HCT116 (cell line): ENCODE measurements around the gene ZNF469. TPM values are rescaled to one million over a fixed set of nuclear protein-coding genes. Genes with fewer than 3 reads are reported as not detected.

Experiments
- ATAC-seq: fragments of 200-7000 bp; cut with Tn5 transposase; 2 replicates; pipeline ENCODE4 v1.9.1; 2020; ENCODE audit warnings: mild to moderate bottlenecking, moderate library complexity
- BruUV-seq: library from RNA; stranded (reverse); fragments of 400-500 nt; replicated peaks from 2 replicates; lab custom pipeline; 2021; lab: Mats Ljungman, UMichigan
- CTCF ChIA-PET: fragments of 300-600 bp; sonication (Branson Sonifier 250); formaldehyde crosslinking; loops from one replicate; lab custom pipeline; 2021; ENCODE audit warnings: antibody characterized with exemption; lab: Charles Lee
- POLR2A ChIA-PET: fragments of 300-600, 350-600 bp; sonication (Branson Sonifier 250); formaldehyde crosslinking; loops from one replicate; lab custom pipeline; 2021; ENCODE audit warnings: antibody characterized with exemption; lab: Charles Lee
- RAD21 ChIA-PET, 2 experiments: fragments of 300-600 bp; sonication (Branson Sonifier 250); formaldehyde crosslinking; loops; one replicate each; lab custom pipeline; 2023; ENCODE audit warnings: low total read pairs in 2 of 2; ENCODE audit not compliant: uncharacterized antibody in 2 of 2, unreplicated experiment in 2 of 2, low non-redundant PET in 1 of 2; lab: Charles Lee
- DNase-seq: peaks from one replicate; pipeline ENCODE4 v3.0.0-alpha.2; 2010; ENCODE audit warnings: low read depth, low spot score
- H2AFZ ChIP-seq: fragments of 200-600 bp; shearing (Covaris generic), sonication (generic); 2 replicates; pipeline ENCODE4 v1.6.1; 2017; ENCODE audit warnings: low read depth, mixed run types, mixed read lengths, antibody characterized with exemption, low read length; ENCODE audit not compliant: poor library complexity, severe bottlenecking
- H3K27ac ChIP-seq: 2 replicates; pipeline ENCODE4 v1.5.1; 2012; ENCODE audit warnings: low read depth, low read length
- H3K27me3 ChIP-seq: fragments of 200-600 bp; sonication (generic); 2 replicates; pipeline ENCODE4 v1.6.1; 2016; ENCODE audit warnings: mixed run types, low read length, mixed read lengths; ENCODE audit not compliant: insufficient read depth
- H3K36me3 ChIP-seq, 2 experiments: fragments of 200-500 bp in 1 of 2; fragments of 200-600 bp in 1 of 2; sonication (Bioruptor generic) in 1 of 2; sonication (generic) in 1 of 2; 2 replicates each; pipeline versions ENCODE4 v1.5.1 to v1.6.1; 2014 to 2016; ENCODE audit warnings: low read length in 2 of 2, inconsistent platforms in 1 of 2, mixed read lengths in 1 of 2, mixed run types in 1 of 2; ENCODE audit not compliant: insufficient read depth in 2 of 2, control insufficient read depth in 1 of 2
- H3K4me1 ChIP-seq, 2 experiments: fragments of 200-600 bp in 1 of 2; sonication (generic) in 1 of 2; 2 replicates each; pipeline versions ENCODE4 v1.5.1 to v1.6.1; 2012 to 2017; ENCODE audit warnings: low read length in 2 of 2, inconsistent platforms in 1 of 2, mild to moderate bottlenecking in 1 of 2, mixed read lengths in 1 of 2, mixed run types in 1 of 2, moderate library complexity in 1 of 2; ENCODE audit not compliant: insufficient read depth in 2 of 2, control insufficient read depth in 1 of 2
- H3K4me2 ChIP-seq: fragments of 200-600 bp; sonication (generic); 2 replicates; pipeline ENCODE4 v1.6.1; 2017; ENCODE audit warnings: mixed run types, low read length, mixed read lengths
- H3K4me3 ChIP-seq, 2 experiments: fragments of 200-600 bp in 1 of 2; sonication (generic) in 1 of 2; replicated peaks in 1 of 2; 2 replicates each; pipeline ENCODE4 v1.5.1; 2011 to 2016; ENCODE audit warnings: low read length in 2 of 2, control low read depth in 1 of 2, low read depth in 1 of 2, mild to moderate bottlenecking in 1 of 2, mixed read lengths in 1 of 2, mixed run types in 1 of 2
- H3K79me2 ChIP-seq: fragments of 200-600 bp; sonication (generic); 2 replicates; pipeline ENCODE4 v1.6.1; 2017; ENCODE audit warnings: mild to moderate bottlenecking, mixed run types, low read length, moderate library complexity, mixed read lengths; ENCODE audit not compliant: insufficient read depth
- H3K9ac ChIP-seq: fragments of 200-600 bp; sonication (generic); 2 replicates; pipeline ENCODE4 v1.6.1; 2016; ENCODE audit warnings: low read length, mixed read lengths
- H3K9me2 ChIP-seq: fragments of 200-600 bp; sonication (generic), shearing (Covaris generic); 2 replicates; pipeline ENCODE4 v1.6.1; 2017; ENCODE audit warnings: mixed run types, mild to moderate bottlenecking, moderate library complexity; ENCODE audit not compliant: insufficient read depth
- H3K9me3 ChIP-seq, 2 experiments: fragments of 200-500 bp in 1 of 2; fragments of 200-600 bp in 1 of 2; sonication (Bioruptor generic) in 1 of 2; sonication (generic) in 1 of 2; 2 replicates each; pipeline ENCODE4 v1.6.1; 2014 to 2017; ENCODE audit warnings: low read length in 2 of 2, mixed read lengths in 2 of 2, inconsistent platforms in 1 of 2, low read depth in 1 of 2, mild to moderate bottlenecking in 1 of 2, mixed run types in 1 of 2, moderate library complexity in 1 of 2; ENCODE audit not compliant: control insufficient read depth in 1 of 2, insufficient read depth in 1 of 2
- H4K20me1 ChIP-seq: fragments of 200-600 bp; sonication (generic), shearing (Covaris generic); 2 replicates; pipeline ENCODE4 v1.6.1; 2017; ENCODE audit warnings: mixed run types, mild to moderate bottlenecking, moderate library complexity; ENCODE audit not compliant: insufficient read depth
- CBX3 ChIP-seq: IDR thresholded peaks from 2 replicates; pipeline ENCODE4 v1.6.1; 2012; ENCODE audit warnings: low read depth
- CEBPB ChIP-seq: IDR thresholded peaks from 2 replicates; pipeline ENCODE4 v1.6.1; 2012; ENCODE audit warnings: low read depth
- EGR1 ChIP-seq: IDR thresholded peaks from 2 replicates; pipeline ENCODE4 v1.6.1; 2012; ENCODE audit warnings: low read depth
- ELF1 ChIP-seq: IDR thresholded peaks from 2 replicates; pipeline ENCODE4 v1.6.1; 2012; ENCODE audit warnings: low read depth, borderline replicate concordance
- EZH2 ChIP-seq: fragments of 200-600 bp; sonication (generic); IDR thresholded peaks from 2 replicates; pipeline ENCODE4 v1.6.1; 2017; ENCODE audit warnings: antibody characterized with exemption, mixed run types
- EZH2phosphoT487 ChIP-seq: fragments of 200-600 bp; IDR thresholded peaks from 2 replicates; pipeline ENCODE4 v1.6.1; 2018; ENCODE audit warnings: antibody characterized with exemption, borderline replicate concordance
- JUND ChIP-seq: IDR thresholded peaks from 2 replicates; pipeline ENCODE4 v1.6.1; 2012
- POLR2A ChIP-seq: IDR thresholded peaks from 2 replicates; pipeline ENCODE4 v1.7.0; 2011; ENCODE audit warnings: borderline replicate concordance; ENCODE audit not compliant: insufficient read depth, insufficient read length; ENCODE audit errors: extremely low read depth
- POLR2AphosphoS5 ChIP-seq: IDR thresholded peaks from 2 replicates; pipeline ENCODE4 v1.6.1; 2011; ENCODE audit warnings: mild to moderate bottlenecking, low read depth, low read length, moderate library complexity
- RAD21 ChIP-seq: IDR thresholded peaks from 2 replicates; pipeline ENCODE4 v1.6.1; 2012; ENCODE audit warnings: low read depth, mild to moderate bottlenecking
- SIN3A ChIP-seq: IDR thresholded peaks from 2 replicates; pipeline ENCODE4 v1.6.1; 2012; ENCODE audit warnings: low read depth
- SP1 ChIP-seq: IDR thresholded peaks from 2 replicates; pipeline ENCODE4 v1.6.1; 2012; ENCODE audit warnings: low read depth
- SRF ChIP-seq: IDR thresholded peaks from 2 replicates; pipeline ENCODE4 v1.6.1; 2012; ENCODE audit warnings: low read depth
- TCF7L2 ChIP-seq: IDR thresholded peaks from 2 replicates; pipeline ENCODE4 v1.7.0; 2011; ENCODE audit warnings: borderline replicate concordance, inconsistent platforms; ENCODE audit not compliant: insufficient read depth, insufficient read length; ENCODE audit errors: extremely low read depth
- YY1 ChIP-seq: IDR thresholded peaks from 2 replicates; pipeline ENCODE4 v1.6.1; 2011; ENCODE audit warnings: low read length, low read depth, moderate library complexity, mild to moderate bottlenecking; ENCODE audit not compliant: insufficient replicate concordance; ENCODE audit errors: extremely low read depth
- ZNF274 ChIP-seq: fragments of 200-500 bp; sonication (Bioruptor generic); IDR thresholded peaks from 2 replicates; pipeline ENCODE4 v1.6.1; 2014; ENCODE audit warnings: mild to moderate bottlenecking, low read depth, low read length, inconsistent platforms
- intact Hi-C: fragments of 100-400 bp; cut with micrococcal nuclease; formaldehyde crosslinking; loops from 2 replicates; pipeline ENCODE4 v1.10.0; 2022
- total RNA-seq: library from RNA; stranded (reverse); gene quantifications from one replicate; pipeline ENCODE4 v1.2.1, GENCODE V29; 2021; ENCODE audit not compliant: unreplicated experiment
- TF ChIP-seq, protein P1 (sequence below): IDR thresholded peaks from 2 replicates; pipeline ENCODE4 v1.6.1; 2012
- TF ChIP-seq, protein P2 (sequence below): IDR thresholded peaks from 2 replicates; pipeline ENCODE4 v1.6.1; 2012; ENCODE audit warnings: low read depth
- TF ChIP-seq, protein P3 (sequence below): IDR thresholded peaks from 2 replicates; pipeline ENCODE4 v1.6.1; 2011; ENCODE audit warnings: mild to moderate bottlenecking, low read length, moderate library complexity; ENCODE audit not compliant: insufficient replicate concordance; ENCODE audit errors: extremely low read depth

The ZNF469 gene
- total RNA-seq, 1 experiment from 2014 or later = 5.9 TPM

DNA sequence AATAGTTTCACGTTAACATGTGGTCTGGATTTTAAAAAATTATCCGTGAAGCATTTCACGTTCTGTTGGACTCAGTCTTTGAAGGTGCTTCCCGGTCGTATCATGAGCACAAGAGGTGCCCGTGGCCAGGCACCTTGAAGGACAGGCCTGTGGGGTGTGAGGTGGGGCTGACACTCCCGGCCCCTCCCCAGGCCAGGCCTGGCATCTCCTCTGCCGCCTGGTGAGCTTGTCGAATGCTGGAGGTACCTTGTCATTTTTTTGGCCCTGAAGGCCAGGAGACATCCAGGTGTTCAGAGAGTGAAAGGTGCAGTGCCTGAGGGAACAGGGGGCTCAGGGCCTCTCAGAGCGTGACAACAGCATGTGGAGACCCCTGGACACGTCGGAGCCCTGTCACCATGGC is 11.7 kb downstream of the ZNF469 start:
- Histone ChIP-seq H3K4me3 (no peak overlapping the region), H4K20me1 (no peaks in the 10 kb centered on the region), H3K9ac (no peak overlapping the region), H3K9me3 (no peaks in the 10 kb centered on the region), H3K27ac (no peak overlapping the region), H3K79me2 (peaks cover 12% of the 10 kb centered on the region; the same call in 1 of the 2 replicates), H3K27me3 (no peaks in the 10 kb centered on the region), H3K36me3 (no peaks in the 10 kb centered on the region), H3K4me2 (no peak overlapping the region), H3K9me2 (no peaks in the 10 kb centered on the region), H2AFZ (no peak overlapping the region), H3K4me1 (peaks cover 0 to 4% of the 10 kb centered on the region in 2 experiments; a peak in 1 of 4 replicates)
- ChIA-PET POLR2A (no interaction called here), RAD21 (no interaction called here), CTCF (no interaction called here)
- TF ChIP-seq ELF1 (no peak), EZH2 (no peak), POLR2A (no peak), SIN3A (no peak), ZNF274 (no peak), TCF7L2 (no peak), CBX3 (no peak), RAD21 (no peak), YY1 (no peak), CEBPB (no peak), SP1 (no peak), POLR2AphosphoS5 (no peak), JUND (no peak), EGR1 (no peak), EZH2phosphoT487 (no peak), SRF (no peak)
- TF ChIP-seq, protein P1, sequence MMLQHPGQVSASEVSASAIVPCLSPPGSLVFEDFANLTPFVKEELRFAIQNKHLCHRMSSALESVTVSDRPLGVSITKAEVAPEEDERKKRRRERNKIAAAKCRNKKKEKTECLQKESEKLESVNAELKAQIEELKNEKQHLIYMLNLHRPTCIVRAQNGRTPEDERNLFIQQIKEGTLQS = no peak
- TF ChIP-seq, protein P2, sequence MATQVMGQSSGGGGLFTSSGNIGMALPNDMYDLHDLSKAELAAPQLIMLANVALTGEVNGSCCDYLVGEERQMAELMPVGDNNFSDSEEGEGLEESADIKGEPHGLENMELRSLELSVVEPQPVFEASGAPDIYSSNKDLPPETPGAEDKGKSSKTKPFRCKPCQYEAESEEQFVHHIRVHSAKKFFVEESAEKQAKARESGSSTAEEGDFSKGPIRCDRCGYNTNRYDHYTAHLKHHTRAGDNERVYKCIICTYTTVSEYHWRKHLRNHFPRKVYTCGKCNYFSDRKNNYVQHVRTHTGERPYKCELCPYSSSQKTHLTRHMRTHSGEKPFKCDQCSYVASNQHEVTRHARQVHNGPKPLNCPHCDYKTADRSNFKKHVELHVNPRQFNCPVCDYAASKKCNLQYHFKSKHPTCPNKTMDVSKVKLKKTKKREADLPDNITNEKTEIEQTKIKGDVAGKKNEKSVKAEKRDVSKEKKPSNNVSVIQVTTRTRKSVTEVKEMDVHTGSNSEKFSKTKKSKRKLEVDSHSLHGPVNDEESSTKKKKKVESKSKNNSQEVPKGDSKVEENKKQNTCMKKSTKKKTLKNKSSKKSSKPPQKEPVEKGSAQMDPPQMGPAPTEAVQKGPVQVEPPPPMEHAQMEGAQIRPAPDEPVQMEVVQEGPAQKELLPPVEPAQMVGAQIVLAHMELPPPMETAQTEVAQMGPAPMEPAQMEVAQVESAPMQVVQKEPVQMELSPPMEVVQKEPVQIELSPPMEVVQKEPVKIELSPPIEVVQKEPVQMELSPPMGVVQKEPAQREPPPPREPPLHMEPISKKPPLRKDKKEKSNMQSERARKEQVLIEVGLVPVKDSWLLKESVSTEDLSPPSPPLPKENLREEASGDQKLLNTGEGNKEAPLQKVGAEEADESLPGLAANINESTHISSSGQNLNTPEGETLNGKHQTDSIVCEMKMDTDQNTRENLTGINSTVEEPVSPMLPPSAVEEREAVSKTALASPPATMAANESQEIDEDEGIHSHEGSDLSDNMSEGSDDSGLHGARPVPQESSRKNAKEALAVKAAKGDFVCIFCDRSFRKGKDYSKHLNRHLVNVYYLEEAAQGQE = no peak
- TF ChIP-seq, protein P3, sequence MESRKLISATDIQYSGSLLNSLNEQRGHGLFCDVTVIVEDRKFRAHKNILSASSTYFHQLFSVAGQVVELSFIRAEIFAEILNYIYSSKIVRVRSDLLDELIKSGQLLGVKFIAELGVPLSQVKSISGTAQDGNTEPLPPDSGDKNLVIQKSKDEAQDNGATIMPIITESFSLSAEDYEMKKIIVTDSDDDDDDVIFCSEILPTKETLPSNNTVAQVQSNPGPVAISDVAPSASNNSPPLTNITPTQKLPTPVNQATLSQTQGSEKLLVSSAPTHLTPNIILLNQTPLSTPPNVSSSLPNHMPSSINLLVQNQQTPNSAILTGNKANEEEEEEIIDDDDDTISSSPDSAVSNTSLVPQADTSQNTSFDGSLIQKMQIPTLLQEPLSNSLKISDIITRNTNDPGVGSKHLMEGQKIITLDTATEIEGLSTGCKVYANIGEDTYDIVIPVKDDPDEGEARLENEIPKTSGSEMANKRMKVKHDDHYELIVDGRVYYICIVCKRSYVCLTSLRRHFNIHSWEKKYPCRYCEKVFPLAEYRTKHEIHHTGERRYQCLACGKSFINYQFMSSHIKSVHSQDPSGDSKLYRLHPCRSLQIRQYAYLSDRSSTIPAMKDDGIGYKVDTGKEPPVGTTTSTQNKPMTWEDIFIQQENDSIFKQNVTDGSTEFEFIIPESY = no peak
- ATAC-seq (no peak), DNase-seq (no peak)
- BruUV-seq = no TSS peak
- intact Hi-C loops = no loop called here
